ENCODE data around the gene SLIT2. TPM values are rescaled to one million over a fixed set of nuclear protein-coding genes. Genes with fewer than 3 reads are reported as not detected.

SLIT2 gene
- total and polyA plus RNA-seq, 11 donors = 0.99 to 19.4 (median 4.0) TPM

DNA sequence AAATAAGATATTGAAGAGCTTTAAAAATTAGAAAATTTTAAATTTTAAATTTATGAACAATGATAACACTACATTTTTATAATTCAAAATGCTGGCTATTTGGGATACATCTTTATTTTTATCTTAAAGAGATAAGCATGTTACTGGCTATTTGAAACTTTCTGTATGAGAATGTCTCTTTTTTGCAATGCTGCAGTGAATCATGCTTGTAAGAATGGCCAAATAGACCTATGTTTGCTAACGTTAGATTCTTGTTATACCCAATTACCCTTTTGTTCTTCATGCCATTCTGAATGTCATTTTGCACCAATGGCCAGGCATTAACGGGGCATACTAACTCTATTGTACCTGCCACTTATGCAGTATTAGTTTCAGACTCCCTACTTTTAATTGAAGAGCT, 49.5 kb downstream of the SLIT2 start:
- DNase-seq = no peak
- no peak overlapping the region for H3K4me3 ChIP-seq
- no peaks in the 10 kb centered on the region for H3K36me3 ChIP-seq
- ATAC-seq = no peak
- H3K4me1 ChIP-seq = no peaks in the 10 kb centered on the region
- H3K27ac ChIP-seq = no peak overlapping the region
- WGBS, 4 donors = 50 to 73% (median 65%) methylated on average over 2 of the region's 2 CpGs
- TF ChIP-seq, protein P1, sequence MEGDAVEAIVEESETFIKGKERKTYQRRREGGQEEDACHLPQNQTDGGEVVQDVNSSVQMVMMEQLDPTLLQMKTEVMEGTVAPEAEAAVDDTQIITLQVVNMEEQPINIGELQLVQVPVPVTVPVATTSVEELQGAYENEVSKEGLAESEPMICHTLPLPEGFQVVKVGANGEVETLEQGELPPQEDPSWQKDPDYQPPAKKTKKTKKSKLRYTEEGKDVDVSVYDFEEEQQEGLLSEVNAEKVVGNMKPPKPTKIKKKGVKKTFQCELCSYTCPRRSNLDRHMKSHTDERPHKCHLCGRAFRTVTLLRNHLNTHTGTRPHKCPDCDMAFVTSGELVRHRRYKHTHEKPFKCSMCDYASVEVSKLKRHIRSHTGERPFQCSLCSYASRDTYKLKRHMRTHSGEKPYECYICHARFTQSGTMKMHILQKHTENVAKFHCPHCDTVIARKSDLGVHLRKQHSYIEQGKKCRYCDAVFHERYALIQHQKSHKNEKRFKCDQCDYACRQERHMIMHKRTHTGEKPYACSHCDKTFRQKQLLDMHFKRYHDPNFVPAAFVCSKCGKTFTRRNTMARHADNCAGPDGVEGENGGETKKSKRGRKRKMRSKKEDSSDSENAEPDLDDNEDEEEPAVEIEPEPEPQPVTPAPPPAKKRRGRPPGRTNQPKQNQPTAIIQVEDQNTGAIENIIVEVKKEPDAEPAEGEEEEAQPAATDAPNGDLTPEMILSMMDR (IDR thresholded peaks at IDR 0.05) = no peak
- no peak for TF ChIP-seq POLR2A (IDR thresholded peaks at IDR 0.05)
- H3K9me3 ChIP-seq = no peaks in the 10 kb centered on the region
- intact Hi-C loops (cut with DNase I) = loop anchor here in 2 of 10 donors (10.0 kb wide), 1 partner anchor 124 kb away; no protein-coding TSS in a partner anchor
- no peaks in the 10 kb centered on the region for H3K27me3 ChIP-seq
